K562 (cell line): Measurements from ENCODE around the gene IKZF3. TPM values are rescaled to one million over a fixed set of nuclear protein-coding genes. Genes with fewer than 3 reads are reported as not detected.

ENCODE experiments used
- ATAC-seq: fragments of 200-7000 bp; cut with Tn5 transposase; 3 replicates; pipeline ENCODE4 v1.9.1; 2020; ENCODE audit warnings: moderate library complexity
- BruUV-seq: library from RNA; stranded (reverse); fragments of 400-500 nt; replicated peaks from 2 replicates; lab custom pipeline; 2021; lab: Mats Ljungman, UMichigan
- CTCF ChIA-PET: fragments of 300-600 bp; formaldehyde crosslinking; extraction: SDS; loops from one replicate; lab custom pipeline; 2021; ENCODE audit warnings: low intra/inter-chr PET ratio; lab: Yijun Ruan, JAX
- POLR2A ChIA-PET: fragments of 300-600, 350-650 bp; sonication (Branson Sonifier 250); formaldehyde crosslinking; extraction: SDS; loops from one replicate; lab custom pipeline; 2021; ENCODE audit warnings: antibody characterized with exemption, inconsistent platforms; lab: Yijun Ruan, JAX
- DNase-seq, 4 experiments: peaks; one replicate each; pipeline versions ENCODE4 v3.0.0 to v3.0.0-alpha.2; 2011 to 2018; ENCODE audit warnings: low spot score in 3 of 4, mixed read lengths in 3 of 4; ENCODE audit errors: extremely low read depth in 1 of 4
- FAIRE-seq: peaks from 2 replicates; lab custom pipeline; 2011; peaks lifted over from hg19 to GRCh38; lab: Jason Lieb, UNC
- H2AFZ ChIP-seq: 2 replicates; pipeline ENCODE4 v1.6.0; 2011; ENCODE audit warnings: low read depth, low read length, control low read depth, inconsistent platforms
- H3K27ac ChIP-seq: fragments of 200-600 bp; 3 replicates; pipeline ENCODE4 v1.8.0; 2011; ENCODE audit warnings: low read depth, mild to moderate bottlenecking, control low read depth, inconsistent platforms, low read length, moderate library complexity, mixed read lengths; ENCODE audit errors: extremely low read depth
- H3K27me3 ChIP-seq, 2 experiments: fragments of 300-600 bp in 1 of 2; 2 replicates in 1 of 2; 3 replicates in 1 of 2; pipeline versions ENCODE4 v1.6.0 to v1.8.0; 2011; ENCODE audit warnings: inconsistent platforms in 2 of 2, low read length in 2 of 2, mild to moderate bottlenecking in 1 of 2, mixed read lengths in 1 of 2, moderate library complexity in 1 of 2; ENCODE audit not compliant: control insufficient read depth in 2 of 2, insufficient read depth in 2 of 2
- H3K36me3 ChIP-seq: fragments of 300-600 bp; 3 replicates; pipeline ENCODE4 v1.8.0; 2011; ENCODE audit warnings: mild to moderate bottlenecking, low read length, inconsistent platforms; ENCODE audit not compliant: control insufficient read depth, insufficient read depth
- H3K4me1 ChIP-seq, 2 experiments: fragments of 200-600 bp in 1 of 2; replicated peaks in 1 of 2; 2 replicates in 1 of 2; 3 replicates in 1 of 2; pipeline versions ENCODE4 v1.5.1 to v1.8.0; 2011; ENCODE audit warnings: inconsistent platforms in 2 of 2, low read length in 2 of 2, mild to moderate bottlenecking in 1 of 2, mixed read lengths in 1 of 2, moderate library complexity in 1 of 2; ENCODE audit not compliant: control insufficient read depth in 2 of 2, insufficient read depth in 2 of 2
- H3K4me2 ChIP-seq: 2 replicates; pipeline ENCODE4 v1.6.1; 2011; ENCODE audit warnings: low read length, control low read depth, inconsistent platforms, mixed read lengths; ENCODE audit not compliant: insufficient read depth
- H3K4me3 ChIP-seq: fragments of 200-600 bp; sonication (generic), shearing (Covaris generic); 2 replicates; pipeline ENCODE4 v1.5.1; 2016; ENCODE audit warnings: control low read depth, inconsistent platforms
- H3K79me2 ChIP-seq: fragments of 200-600 bp; 3 replicates; pipeline ENCODE4 v1.8.0; 2011; ENCODE audit warnings: low read length, inconsistent platforms; ENCODE audit not compliant: control insufficient read depth, insufficient read depth
- H3K9ac ChIP-seq, 2 experiments: 2 replicates each; pipeline versions ENCODE4 v1.6.0 to v1.6.1; 2011; ENCODE audit warnings: low read depth in 2 of 2, low read length in 2 of 2, control low read depth in 1 of 2, inconsistent platforms in 1 of 2, mild to moderate bottlenecking in 1 of 2, mixed read lengths in 1 of 2; ENCODE audit not compliant: insufficient read depth in 1 of 2
- H3K9me1 ChIP-seq: one replicate; pipeline ENCODE4 v1.6.0; 2011; ENCODE audit warnings: inconsistent platforms, mild to moderate bottlenecking, low read length, moderate library complexity; ENCODE audit not compliant: control insufficient read depth, insufficient read depth
- H3K9me3 ChIP-seq: replicated peaks from 2 replicates; pipeline ENCODE4 v1.5.1; 2011; ENCODE audit warnings: low read depth, low read length, inconsistent platforms; ENCODE audit not compliant: control insufficient read depth, insufficient read depth
- H4K20me1 ChIP-seq: replicated peaks from 2 replicates; pipeline ENCODE4 v1.6.1; 2011; ENCODE audit warnings: low read length, inconsistent platforms, mixed read lengths; ENCODE audit not compliant: control insufficient read depth, insufficient read depth
- FOXK2 ChIP-seq, 2 experiments: fragments of 450-650 bp; IDR thresholded peaks in 1 of 2; conservative IDR thresholded peaks in 1 of 2; 2 replicates each; pipeline ENCODE4 v1.6.1; 2016; ENCODE audit warnings: low read depth in 2 of 2, mild to moderate bottlenecking in 1 of 2
- PHF21A ChIP-seq: fragments of 450-650 bp; IDR thresholded peaks from 2 replicates; pipeline ENCODE4 v1.6.1; 2017; ENCODE audit warnings: low read depth, borderline replicate concordance
- WGBS: fragments of 100-300 bp; shearing (Covaris generic); methylation state at CpG from one replicate; pipeline ENCODE4 v1.1.6; 2016; ENCODE audit warnings: low coverage, mixed read lengths; ENCODE audit not compliant: insufficient coverage; ENCODE audit errors: missing lambda C conversion rate; 5-methylcytosine and 5-hydroxymethylcytosine counted together
- in situ Hi-C: fragments of 300-500 bp; cut with MboI; formaldehyde crosslinking; loops from 4 replicates; pipeline ENCODE4 v1.15.0; 2018; ENCODE audit warnings: inconsistent platforms, mixed read lengths
- intact Hi-C: fragments of 100-400 bp; cut with micrococcal nuclease; formaldehyde crosslinking; loops from 2 replicates; pipeline ENCODE4 v1.14.2; 2022
- polyA plus RNA-seq, 8 experiments: library from polyadenylated mRNA; depleted of rRNA in 4 of 8; stranded (reverse) in 5 of 8; unstranded in 3 of 8; fragments of >200 nt; fragmentation: Nextera tagmentation in 2 of 8; fragmentation: Illumina TruSeq in 1 of 8; extraction: Ambion mirVana in 2 of 8; extraction: Trizol in 1 of 8; gene quantifications; 2 replicates each; pipeline versions ENCODE4 v1.2.1 to v1.2.3, GENCODE V29; 2011 to 2014; ENCODE audit warnings: inconsistent platforms in 1 of 8, missing spikeins in 1 of 8
- total RNA-seq, 7 experiments: library from RNA; depleted of rRNA in 6 of 7; stranded (reverse); fragments of >200 nt in 6 of 7; fragmentation: Illumina TruSeq in 2 of 7; extraction: Trizol in 2 of 7; gene quantifications; 2 replicates each; pipeline versions ENCODE4 v1.2.1 to v1.2.3, GENCODE V29; 2011 to 2021; ENCODE audit warnings: low replicate concordance in 1 of 7
- TF ChIP-seq, protein P1 (sequence below): sonication (generic); formaldehyde crosslinking; IDR thresholded peaks from 2 replicates; pipeline ENCODE4 v1.8.1; 2023; ENCODE audit warnings: mild to moderate bottlenecking, missing genetic modification reagents

Gene IKZF3
- total and polyA plus RNA-seq, 9 of the 15 experiments (the other 6 are each of a cell fraction or from before 2014, with no cell fraction given): 0.06 to 1.6 (median 0.62) TPM

DNA sequence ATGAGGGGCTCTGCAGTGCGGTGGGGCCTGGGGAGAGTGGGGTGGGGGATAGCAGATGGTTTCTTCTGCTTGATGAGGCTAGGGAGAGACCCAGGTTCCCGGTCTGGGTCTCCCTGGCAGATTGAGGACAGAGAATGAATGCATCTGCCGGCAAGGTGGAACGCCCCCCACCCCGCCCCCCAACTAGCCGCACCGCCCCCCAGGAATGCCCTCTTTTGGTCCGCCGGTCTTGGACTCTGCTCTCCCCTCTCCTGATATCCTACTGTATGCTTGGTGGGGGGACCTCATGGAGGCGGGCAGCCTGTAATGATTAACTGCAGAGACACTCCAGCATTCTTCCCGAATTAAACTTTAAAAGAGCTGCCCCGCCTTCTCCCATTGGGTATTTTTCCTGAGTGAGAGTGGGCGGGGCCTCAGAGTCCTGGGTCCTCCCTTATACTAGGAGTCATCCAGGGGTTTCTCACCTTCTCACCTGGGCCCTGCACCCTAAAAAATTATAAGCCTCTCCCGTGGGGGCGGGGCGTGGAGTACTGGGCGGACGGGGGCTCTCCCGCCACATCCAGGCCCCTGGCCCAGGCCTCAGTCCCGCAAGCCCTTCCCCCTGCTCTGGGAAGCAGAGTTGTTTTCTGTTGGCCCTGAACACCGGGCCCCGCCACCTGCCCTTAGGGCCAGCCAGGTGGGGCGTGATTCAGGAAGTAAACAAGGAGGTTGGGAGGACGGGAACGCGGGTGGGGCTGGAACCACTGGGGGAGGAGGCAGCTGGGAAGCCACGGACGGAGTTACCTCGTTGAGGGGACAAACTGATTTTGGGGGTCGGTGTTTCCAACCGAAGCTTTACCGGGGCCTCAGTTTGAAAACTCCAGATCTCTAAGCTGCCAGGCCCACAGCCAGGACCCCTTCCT lies 124.9 kb downstream of the IKZF3 start:
- peak; percentile 15 for FAIRE-seq
- H3K9ac ChIP-seq: peak overlapping the region in 1 of 2 experiments; percentile 81; a peak in 1 of 4 replicates
- in situ Hi-C loops: no loop called here
- no peaks in the 10 kb centered on the region for H3K9me3 ChIP-seq
- H3K36me3 ChIP-seq: no peaks in the 10 kb centered on the region
- WGBS: 29% methylated on average over 24 of the region's 32 CpGs
- TF ChIP-seq PHF21A (no peak), FOXK2 (conservative IDR thresholded peaks at IDR 0.05 in 1 of 2, IDR thresholded peaks at IDR 0.05 in 1 of 2; ENCODE audit: low read depth in 2 of 2) (peak; percentile 61; a peak in 2 of 4 replicates)
- TF ChIP-seq, protein P1, sequence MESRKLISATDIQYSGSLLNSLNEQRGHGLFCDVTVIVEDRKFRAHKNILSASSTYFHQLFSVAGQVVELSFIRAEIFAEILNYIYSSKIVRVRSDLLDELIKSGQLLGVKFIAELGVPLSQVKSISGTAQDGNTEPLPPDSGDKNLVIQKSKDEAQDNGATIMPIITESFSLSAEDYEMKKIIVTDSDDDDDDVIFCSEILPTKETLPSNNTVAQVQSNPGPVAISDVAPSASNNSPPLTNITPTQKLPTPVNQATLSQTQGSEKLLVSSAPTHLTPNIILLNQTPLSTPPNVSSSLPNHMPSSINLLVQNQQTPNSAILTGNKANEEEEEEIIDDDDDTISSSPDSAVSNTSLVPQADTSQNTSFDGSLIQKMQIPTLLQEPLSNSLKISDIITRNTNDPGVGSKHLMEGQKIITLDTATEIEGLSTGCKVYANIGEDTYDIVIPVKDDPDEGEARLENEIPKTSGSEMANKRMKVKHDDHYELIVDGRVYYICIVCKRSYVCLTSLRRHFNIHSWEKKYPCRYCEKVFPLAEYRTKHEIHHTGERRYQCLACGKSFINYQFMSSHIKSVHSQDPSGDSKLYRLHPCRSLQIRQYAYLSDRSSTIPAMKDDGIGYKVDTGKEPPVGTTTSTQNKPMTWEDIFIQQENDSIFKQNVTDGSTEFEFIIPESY (CRISPR knock-in tag): peak; percentile 61; the same call in 1 of the 2 replicates
- TF ChIP-seq, all 486 proteins: peak for 2
- ChIA-PET CTCF (no interaction called here), POLR2A (interaction anchor here (0.6 to 1.2 kb wide), 6 partner anchors 10 to 222 kb away, joined by 3 to 5 read pairs (median 3); partner anchors contain the start of gene MIEN1)
- H3K9me1 ChIP-seq: no peaks in the 10 kb centered on the region
- intact Hi-C loops: no loop called here
- peaks cover 20 to 49% of the 10 kb centered on the region in 2 experiments for H3K4me1 ChIP-seq
- DNase-seq: peak; percentile 33 to 73 (median 62)
- H3K27ac ChIP-seq: no peak overlapping the region
- peak overlapping the region; percentile 69 for H3K4me2 ChIP-seq
- H3K4me3 ChIP-seq: peak overlapping the region; percentile 44
- no peaks in the 10 kb centered on the region for H3K27me3 ChIP-seq
- no peaks in the 10 kb centered on the region for H4K20me1 ChIP-seq
- peak overlapping the region; percentile 74 for H2AFZ ChIP-seq
- no TSS peak for BruUV-seq
- no peaks in the 10 kb centered on the region for H3K79me2 ChIP-seq
- peak; percentile 20; the same call in 2 of the 3 replicates for ATAC-seq
